CD1c-positive myeloid dendritic cell (primary cell): ENCODE results near the gene SLC35D2.
A peak's percentile ranks its signal among the peaks of the same experiment; 100 is the strongest.

Source experiments
- DNase-seq: peaks from one replicate; pipeline ENCODE4 v3.0.0-alpha.2; 2016; ENCODE audit errors: extremely low spot score

Gene SLC35D2

DNA sequence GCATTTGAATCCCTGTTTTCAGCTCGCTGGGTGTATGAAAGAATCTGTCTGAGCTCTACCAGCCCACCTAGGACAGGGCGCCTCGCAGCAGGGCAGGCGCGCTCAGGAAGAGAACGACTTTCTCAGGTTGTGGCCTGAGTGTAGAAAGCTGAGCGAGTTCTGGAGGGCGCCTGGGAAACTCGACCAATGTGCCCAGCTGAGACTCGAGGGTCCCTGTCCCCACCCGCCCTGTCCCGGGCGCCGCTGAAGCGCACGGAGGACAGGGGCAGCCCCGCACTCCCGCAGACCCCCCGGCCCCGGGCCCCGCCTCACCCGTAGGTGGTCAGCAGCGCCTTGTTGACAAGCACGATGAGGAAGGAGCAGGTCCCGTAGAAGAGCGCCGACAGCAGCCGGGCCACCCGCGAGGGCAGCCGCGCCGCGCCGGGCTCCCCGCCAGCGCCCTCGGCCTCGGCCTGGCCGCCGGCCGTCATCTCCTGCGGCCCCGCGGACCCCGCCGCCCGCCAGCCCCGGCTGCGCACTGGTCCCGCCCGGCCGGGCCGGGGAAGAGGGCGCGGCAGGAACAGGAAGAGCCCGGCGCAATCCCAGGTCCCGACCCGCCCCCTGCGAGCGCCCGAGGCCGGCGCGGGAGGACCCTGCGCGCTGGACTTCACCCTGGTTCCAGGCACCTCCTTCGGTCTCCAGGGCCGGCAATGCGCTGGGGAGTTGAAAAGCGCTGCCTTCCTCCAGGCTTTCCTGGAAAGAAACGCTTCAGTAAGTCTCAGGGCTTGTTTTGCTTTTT is at the start of gene SLC35D2:
Gene SLC35D2 (minus strand): TSS at position 547 of the 778 bp plus-strand sequence. CDS start 77 bp downstream, at position 470.
- DNase-seq, result peak; percentile 65

DNA sequence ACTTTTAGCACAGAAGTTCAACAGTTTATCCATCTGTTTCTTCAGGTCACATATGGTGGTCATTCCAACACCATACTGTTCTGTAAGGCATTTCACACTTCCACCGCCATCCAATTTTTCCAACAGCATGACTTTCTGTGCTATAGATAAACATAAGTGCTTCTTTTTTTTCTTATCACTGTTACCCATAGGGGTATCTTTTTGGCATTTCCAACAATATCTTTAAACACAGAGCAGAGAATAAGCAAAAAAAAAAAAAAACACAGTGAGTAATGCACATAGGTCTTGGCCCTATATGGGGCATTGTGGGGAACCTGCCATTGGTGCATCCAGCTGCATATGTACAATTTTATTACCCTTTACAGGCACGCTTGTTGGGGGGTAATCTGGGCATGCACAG is 46.9 kb upstream of the SLC35D2 start:
- DNase-seq, result no peak

DNA sequence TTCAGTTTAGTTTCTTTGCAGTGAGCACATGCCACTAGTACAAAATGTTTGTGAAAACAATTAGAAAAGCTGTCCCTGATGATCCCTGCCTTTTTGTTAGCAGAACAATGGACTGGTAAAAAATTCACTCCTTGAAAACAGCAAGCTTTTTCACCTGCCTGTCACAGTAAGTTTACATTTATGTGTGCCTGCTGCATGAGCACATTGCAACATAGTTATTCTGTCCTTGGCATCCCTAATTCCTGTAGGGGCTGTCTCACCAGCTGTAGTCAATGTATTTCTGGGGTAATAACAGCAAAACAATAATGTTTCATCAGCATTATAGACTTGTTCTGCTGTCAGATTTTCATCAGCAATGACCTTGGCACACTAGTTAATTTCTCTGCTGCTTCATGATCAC is 46.2 kb upstream of the SLC35D2 start:
- no peak for DNase-seq

DNA sequence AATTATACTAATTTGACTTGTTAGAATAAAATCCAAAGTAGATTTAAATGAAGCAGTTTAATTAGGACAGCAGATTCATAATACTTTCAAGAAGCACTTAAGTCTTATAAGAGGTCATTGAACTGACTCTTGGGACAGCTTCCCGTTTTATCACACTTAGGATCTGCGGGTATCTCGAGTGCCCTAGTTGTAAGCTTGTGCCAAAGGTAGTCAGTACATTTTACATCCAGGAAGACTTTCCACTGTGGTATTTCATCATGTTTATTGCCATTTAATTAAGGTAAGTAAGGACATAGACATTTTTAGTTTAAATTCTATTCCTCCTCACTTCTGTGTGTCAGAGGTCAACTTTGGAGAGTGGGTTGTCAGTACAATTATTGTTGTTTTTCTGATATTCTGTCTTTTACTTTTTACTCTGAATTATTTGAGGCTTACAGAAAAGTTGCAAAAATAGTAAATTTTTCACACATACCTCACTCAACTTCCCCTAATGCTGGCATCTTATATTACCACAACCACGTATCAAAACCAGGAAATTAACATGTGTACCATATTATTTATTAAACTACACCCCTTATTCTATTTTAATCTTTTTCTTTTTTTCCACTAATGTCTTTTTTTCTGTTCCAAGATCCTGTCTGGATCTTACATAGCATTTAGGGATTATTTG is 42.1 kb upstream of the SLC35D2 start:
- DNase-seq, result no peak

DNA sequence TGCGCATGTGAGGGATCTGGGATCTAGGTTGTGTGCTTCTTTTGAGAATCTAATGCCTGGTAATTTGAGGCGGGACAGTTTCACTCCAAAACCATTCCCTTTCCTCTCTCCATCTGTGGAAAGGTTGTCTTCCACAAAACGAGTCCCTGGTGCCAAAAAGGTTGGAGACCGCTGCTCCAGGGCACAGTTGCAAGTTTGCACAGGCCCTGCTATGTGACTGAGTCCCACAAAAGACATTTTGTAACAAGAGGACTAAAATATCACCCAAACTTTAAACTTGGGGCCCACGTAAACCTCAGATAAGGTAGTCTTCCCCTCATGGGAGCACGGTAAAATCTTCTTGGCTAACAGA is 40.5 kb upstream of the SLC35D2 start:
- DNase-seq, result no peak

DNA sequence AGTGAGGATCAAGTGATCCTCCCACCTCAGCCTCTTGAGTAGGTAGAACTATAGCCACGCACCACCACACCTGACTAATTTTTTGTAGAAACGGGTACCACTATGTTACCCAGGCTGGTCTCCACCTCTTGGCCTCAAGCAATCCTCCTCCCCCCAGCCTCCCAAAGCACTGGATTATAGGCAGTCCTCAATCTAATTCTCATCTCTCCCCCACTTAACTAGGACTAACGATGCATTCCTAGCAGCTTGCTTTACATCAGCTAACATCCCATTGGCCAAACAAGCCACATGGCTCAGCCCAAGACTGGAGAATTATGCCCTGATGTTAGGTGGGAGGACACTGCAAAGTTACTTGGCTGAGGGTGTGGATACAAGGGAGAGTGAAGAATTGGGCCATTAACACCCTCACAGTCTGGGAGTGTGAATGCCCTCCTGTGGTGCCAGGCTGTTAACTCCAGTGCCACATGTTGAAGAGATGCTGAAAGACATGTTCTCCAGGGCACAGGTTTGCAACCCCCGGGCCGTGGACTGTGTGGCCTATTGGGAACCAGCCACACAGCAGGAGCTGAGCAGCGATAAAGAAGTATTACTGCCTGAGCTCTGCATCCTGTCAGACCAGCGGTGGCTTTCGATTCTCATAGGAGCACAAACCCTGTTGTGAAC is 39.9 kb upstream of the SLC35D2 start:
- DNase-seq, result no peak

DNA sequence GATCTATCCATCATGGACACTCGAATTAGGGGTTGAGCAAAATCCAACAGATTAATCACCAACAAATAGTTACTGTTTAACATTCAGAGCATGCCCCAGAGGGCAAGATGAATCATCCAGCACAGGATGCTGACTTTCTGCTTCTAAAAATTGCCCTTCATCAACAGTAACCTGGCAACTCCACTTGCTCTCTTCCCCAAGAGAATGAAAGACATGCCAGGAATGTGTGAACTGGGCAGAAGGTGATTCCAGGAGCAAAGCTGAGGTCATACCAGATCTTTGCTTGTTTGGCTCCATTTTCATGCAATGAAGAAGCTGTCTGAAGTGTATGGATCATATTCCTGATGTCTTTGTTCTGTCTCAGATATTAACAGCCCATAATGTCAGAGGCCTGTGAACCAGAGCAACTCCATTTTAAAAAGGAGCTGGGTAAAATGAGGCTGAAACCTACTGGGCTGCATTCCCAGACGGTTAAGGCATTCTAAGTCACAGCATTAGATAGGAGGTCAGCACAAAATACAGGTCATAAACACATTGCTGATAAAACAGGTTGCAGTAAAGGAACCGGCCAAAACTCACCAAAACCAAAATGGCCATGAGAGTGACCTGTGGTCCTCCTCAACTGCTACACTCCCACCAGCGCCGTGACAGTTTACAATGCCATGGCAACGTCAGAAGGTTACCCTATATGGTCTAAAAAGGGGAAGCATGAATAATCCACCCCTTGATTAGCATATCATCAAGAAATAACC is 37.1 kb upstream of the SLC35D2 start:
- DNase-seq, result peak; percentile 67

DNA sequence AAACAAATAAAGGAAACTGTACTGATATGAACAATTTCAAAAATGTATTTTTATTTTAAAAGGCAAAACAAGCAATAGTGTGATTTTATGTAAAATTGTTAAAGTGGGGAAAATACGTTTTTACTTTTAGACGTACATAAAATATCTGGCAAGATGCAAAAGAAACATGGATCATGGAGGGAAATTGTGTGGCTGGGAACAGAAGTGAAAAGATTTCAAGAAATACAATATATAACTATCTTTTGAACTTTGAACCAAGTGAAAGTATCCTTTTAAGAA is 36.1 kb upstream of the SLC35D2 start:
- no peak for DNase-seq

DNA sequence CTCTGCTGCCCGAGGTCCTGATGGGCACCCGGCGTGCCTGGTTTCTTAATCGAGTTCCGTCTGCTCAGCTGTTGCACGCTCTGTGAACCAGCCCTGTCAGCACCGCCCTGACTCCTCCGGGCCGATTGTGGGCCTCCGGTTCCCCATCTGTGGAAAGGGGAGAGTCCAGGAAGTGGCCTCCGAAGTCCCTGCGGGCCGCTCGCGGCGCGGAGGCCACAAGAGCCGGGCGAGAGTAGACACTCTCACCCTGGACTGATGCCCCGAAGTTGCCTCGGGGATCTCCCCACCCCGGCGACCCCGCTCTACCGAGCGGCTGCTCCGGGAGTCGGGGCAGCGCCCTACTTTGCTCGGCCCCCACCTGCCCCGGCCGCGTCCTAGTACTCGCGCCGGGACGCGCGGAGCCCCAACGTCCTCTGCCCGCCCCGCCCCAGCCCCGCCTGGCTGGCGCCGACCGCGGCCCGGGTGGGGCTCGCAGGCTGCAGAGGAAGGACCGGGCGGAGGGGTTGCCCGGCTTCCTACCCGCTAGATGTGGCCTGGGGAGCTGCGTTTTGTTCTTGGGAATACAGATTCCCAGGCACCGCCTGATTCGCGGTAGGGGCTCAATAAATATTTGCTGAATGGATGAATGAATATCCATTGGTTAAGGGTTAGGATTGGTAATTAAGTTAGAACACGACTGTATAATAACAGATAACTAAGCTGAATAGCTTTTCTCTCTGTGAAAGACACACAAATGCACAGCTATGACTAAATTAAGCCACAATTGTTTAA is 35.6 kb upstream of the SLC35D2 start:
- peak; percentile 76 for DNase-seq

DNA sequence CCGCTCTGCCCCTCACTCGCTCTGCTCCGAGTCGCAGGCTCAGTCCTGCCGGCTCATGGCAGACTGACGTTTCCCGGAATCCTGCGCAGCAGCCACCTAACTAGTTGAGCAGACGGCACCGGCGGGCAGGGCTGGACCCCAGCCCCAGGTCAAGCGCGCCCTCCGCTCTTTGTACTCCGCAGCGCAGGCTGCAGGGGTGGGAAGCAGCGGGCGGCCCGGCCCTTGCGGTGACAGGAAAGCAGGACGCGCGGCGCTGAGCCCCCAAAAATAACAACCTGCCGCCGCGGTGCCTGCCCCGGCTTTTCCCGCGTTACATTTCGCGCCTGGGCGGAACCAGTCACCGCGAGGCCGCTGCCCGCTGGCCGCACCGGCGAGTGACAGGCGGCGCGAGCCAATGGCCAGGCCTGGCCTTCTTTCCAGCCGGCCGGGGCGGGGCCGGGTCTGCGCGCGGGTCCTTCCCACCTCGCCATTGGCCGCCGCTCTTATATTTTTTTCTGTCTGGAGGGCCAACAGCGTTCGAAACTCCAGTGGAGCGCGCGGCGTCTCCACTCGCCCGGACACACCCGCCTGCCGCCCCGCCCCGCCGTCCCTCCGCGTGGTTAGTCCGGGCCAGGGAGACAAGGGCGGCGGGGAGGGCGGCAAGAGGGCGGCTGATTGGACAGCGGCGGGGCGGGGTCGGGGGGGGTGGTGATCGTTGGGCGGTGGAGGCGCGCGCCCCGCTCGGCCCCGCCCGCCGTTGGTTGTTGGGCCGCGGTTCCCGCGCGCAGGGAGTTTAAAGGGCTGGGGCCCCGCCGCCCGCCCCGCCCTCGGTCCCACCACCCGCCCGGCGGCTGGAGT is 34.8 kb upstream of the SLC35D2 start, which contains the start of gene ZNF367:
Gene ZNF367 (minus strand): TSS at position 288 of the 837 bp plus-strand sequence. CDS start 338 bp downstream, outside the sequence.
- DNase-seq, result peak; percentile 96

DNA sequence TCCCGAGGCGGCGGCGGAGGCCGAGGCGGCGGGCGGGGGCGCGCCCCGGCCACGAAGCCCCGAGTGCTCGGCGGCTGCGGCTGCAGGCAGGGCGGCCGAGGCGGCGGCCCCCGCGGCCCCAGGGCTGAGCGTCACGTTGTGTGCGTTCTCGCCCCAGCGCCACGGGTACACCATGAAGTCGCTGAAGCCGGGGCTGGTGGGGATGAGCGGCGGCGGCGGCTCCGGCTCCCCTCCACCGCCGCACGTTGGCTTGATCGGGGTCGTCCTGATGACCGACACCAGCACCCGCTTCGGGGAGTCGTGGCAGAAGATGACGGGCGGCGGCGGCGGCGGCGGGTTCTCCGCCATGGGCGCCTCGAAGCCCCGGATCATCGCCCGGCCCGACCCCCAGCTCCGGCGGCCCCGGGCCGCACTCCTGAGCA is 34.2 kb upstream of the SLC35D2 start:
- no peak for DNase-seq

DNA sequence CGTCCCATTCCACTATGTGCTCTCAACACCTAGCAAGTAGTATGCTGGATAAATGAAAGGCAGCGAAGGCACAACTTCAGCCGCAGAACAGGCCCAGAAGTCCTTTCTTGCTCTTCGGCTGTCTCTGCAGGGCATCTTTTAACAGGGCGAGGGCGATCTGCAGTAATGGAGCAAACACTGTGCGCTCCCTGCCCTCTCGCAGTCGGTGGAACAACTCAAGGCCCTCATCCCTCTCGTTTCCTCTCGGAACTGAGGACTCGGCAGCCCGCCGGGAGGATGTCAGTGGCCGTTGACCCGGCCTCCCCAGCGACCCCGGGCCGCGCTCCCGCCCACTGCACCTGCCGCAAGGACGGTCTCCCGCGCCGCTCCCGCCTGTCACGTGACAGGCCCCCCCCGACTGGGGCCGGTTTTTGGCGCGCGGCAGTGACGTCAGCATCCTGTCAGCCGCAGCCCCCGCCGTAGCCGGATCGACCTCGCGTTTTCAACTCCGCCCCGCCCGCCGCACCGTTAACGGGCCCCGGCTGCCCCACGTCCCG is 33.6 kb upstream of the SLC35D2 start:
- DNase-seq, result peak; percentile 90

DNA sequence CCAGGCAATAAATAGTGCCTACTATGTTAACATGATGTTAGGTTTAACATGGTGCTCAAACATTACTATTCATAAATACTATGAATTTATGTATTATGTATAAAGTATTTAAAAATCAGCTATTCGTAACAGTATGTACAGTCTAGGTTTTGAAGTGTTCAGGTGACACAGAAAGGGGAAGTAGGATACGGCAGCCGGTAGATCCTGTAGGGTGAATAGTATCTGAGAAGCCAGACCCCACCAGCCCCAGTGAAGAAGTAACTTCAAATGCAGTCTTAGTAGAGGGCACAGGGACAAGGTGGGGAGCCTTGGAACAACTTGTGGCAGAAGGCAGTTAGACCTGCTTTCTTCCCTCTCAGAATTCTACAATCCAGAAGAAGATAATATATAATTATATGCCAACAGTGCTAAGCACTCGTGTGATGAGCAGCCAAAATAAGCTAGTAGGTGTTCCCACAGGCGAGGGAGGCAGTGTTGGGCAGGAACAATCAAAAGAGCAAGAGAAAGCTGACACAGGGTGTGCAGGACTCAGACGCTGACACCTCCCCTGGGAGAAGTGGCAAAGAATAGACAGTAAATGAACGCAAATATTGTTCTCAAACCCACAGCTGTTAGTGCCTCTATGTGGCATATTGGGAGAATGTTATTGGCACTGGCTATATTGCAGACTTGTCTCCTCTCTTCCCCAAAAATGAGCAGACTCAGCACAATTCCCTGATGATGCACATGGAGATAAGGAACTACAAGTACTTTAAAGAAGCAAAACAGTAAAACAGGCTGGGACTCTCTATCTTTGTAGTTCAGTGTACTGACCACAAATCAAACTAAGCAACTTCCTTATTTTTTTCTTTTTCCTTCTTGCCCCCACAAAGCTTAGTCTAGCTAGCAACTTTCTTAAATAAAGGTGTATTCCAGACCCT is 30.1 kb upstream of the SLC35D2 start:
- DNase-seq, result peak; percentile 80

DNA sequence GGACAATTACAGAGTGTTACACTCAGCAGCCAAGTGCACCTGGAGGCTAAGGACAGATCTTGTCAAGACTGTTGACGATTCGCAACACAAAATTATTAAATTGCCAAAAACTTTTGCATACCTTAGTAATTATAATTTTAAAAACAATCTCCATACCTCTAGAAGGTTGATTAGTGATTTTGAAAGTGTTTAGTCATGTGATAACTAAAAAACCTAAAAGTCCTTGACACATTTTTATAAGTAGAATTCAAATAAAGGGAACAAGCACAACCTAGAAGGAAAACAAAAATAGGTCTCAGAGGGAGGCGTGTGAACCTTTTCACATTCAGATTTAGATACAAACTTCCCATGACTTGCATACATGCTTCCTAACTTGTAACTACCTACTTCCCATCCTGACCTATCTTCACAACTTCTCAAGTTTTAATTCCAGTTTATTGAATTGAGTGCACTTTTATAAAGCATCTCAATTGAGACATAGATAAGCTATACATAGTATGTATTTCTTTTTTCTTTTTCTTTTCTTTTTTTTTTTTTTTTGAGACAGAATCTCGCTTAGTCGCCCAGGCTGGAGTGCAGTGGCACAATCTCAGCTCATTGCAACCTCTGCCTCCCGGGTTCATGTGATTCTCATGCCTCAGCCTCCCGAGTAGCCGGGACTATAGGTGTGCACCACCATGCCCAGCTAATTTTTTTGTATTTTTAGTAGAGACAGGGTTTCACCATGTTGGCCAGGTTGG is 28.8 kb upstream of the SLC35D2 start:
- DNase-seq, result no peak

DNA sequence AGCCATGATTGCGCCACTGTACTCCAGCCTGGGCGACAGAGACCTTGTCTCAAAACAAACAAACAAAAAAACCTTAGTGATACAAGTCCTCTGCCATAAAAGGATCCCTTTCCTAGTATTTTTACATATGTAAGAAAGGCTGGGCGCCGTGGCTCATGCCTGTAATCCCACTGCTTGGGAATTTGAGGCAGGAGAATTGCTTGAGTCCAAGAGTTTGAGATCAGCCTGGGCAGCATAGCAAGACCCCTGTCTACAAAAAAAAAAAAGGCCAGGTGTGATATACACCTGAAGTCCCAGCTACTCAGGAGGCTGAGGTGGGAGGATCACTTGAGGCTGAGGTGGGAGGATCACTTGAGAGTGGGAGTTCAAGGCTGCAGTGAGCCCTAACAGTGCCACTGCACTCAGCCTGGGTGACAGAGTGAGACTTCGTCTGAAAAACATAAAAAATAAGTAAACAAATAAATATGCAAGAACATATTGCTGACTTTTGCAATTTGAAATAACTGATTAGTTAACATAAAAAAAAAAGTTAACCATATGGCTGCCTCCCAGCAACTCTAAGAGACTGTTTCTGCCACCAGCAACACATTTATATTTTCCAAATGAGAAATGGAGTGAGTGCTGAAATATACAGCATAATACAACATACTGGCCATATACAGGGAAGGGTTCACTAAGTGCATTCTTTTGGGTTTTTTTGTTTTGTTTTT is 27.8 kb upstream of the SLC35D2 start:
- no peak for DNase-seq

DNA sequence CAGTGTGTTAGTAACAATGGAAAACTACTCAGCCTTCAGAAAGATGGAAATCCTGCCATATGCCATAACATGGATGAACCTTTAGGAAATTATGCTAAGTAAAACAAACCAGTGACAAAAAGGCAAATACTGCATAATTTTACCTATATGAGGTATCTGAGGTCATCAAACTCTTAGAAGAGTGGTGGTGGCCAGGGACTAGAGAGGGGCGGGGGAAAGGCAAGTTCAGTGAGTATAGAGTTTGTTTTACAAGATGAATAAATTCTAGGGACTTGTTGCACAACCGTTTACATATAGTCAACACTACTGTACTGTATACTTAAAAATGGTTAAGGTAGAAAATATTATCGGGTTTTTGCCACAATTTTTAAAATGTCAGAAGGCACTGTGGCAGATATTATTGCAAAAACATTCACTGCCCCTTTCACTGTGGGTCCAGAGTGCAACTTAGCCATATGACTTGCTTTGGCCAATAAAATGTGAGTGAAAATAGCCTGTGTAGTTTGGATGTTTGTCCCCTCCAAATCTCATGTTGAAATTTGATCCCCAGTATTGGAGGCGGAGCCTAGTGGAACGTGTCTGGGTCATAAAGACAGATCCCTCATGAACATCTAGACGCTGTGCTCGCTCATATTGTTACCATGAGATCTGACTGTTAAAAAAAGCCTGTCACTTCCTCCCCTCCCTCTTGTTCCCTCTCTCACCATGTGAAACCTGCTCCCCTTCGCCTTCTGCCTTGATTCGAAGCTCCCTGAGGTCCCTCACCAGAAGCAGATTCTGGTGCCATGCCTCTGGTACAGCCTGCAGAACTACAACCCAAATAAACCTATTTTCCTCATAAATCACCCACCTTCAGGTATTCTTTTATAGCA is 25.1 kb upstream of the SLC35D2 start:
- no peak for DNase-seq
